Stimulated activated CD4-positive, alpha-beta T cell treated with anti-CD3 and anti-CD28 coated beads, Interleukin-4, amount 100 ng/mL, for 48 hours (primary cell): ENCODE measurements around the gene DSPP.

ENCODE experiments used
- DNase-seq, 2 donors: peaks; one replicate each; pipeline ENCODE4 v3.0.0-alpha.2; 2020; ENCODE audit warnings: low read depth in 2 of 2

The DSPP gene

GRCh38 chr4:87631668-87632067 is 23.3 kb downstream of the DSPP start:
- no peak for DNase-seq

GRCh38 chr4:87632469-87632868 is 24.1 kb downstream of the DSPP start:
- no peak for DNase-seq

GRCh38 chr4:87633243-87633642 is 24.9 kb downstream of the DSPP start:
- no peak for DNase-seq

GRCh38 chr4:87644286-87644685 is 36.0 kb downstream of the DSPP start:
- no peak for DNase-seq

DNA sequence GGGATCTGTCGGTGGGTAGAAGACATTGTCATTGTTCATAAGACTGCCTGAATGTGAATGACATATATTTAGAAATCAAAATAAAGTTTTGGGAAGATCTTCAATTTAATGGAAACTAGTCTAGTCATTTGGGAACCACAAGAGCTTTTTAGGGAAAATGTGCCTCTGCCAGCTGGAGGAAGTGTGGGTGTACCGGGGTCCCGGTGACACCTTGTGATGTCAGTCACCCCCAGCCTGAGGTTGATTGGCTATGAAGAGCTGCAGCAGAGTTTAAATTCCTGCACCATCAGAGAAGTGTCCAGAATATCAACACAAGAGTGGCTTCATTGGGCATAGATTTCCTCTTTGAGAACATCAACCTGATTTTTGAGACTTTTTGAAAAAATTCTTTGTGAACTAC is 41.7 kb downstream of the DSPP start, which contains the start of gene DMP1:
Gene DMP1, plus strand, starts transcription at position 301 of the 400 bp plus-strand sequence. CDS start 6,213 bp downstream, outside the sequence.
- DNase-seq = no peak

- DNase-seq = no peak
Observed at GRCh38 chr4:87650938-87651337, 42.6 kb downstream of the DSPP start.

GRCh38 chr4:87651941-87652340 is 43.6 kb downstream of the DSPP start:
- no peak for DNase-seq

DNA sequence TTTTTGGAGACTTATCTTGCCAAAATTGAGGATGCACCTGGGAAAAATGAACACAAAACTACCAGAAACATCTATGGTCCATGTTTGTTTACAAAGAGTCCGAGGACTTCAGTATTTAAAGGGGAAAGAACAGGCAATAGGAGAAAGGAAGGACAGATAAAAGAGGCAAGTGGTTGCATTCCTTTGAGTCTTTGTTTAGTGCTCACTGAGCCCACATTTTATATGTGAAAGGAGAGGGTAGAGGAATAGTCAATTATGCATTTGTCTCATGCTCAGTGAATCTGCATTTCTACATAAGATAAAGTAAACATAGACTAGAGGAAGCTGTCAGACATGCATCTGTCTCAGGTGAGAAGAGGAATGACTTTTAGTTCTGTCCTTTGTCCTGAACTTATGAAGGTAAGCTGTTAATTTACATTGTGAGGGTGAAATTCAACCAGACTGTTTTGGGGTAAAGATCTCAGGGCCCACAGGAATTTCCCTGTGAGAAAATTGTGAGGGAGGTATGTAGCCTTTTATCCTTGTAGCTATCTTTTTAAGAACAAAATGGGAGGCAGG is 46.2 kb downstream of the DSPP start:
- no peak for DNase-seq

DNA sequence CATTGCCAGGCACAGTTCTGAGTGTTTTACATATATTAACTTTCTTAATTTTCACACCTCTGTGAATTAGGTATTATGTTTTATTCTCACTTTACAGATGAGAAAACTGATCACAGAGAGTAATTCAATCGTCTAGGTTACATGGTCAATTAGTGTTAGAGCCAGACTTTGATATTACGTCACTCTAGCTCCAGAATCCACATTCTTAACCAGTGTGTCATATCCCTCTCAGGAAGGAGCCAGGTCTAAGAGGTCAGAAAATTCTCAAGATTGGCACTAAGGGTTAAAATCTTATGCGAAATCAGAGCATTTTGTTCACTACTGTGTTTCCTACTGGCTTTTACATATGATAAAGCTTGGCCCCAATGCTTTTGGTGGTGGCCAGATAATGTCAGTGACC is 49.2 kb downstream of the DSPP start:
- DNase-seq = no peak

DNA sequence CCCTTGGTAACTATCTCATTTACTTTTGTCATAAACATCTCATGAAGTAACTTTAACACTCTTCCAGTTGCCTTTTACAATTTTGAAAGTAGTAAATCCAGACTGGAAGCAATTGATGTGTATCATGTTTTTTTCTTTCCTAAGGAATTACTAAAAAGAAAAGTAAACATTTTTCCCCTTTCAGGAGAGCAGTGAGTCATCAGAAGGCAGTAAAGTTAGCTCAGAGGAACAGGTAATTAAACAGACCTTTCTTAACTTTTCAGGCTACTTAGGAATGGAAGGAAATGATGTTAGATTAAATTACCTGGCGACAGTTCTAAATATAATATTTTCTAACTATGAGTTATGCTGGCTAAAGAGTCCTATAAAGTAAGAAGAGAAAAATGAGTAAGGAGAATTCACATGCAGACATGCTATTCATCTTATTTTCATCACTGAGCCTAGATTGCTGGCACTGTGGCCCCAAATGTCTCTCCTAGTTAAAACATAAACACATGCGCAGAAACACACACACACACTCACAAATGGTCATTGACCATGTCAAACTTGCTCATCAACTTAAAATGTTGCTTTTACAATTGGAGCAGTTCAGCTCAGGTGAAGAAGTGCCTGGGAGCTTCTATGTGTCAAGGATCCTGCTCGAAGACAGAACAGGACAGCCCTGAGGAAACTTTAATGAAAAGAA is 51.1 kb downstream of the DSPP start:
- no peak for DNase-seq

GRCh38 chr4:87662871-87663270 is 54.5 kb downstream of the DSPP start:
- DNase-seq = no peak
